ENCODE data around the gene STYXL2. TPM values are rescaled to one million over a fixed set of nuclear protein-coding genes. Genes with fewer than 3 reads are reported as not detected.

Gene STYXL2
- total RNA-seq, 6 experiments from 2014 or later = not detected

DNA sequence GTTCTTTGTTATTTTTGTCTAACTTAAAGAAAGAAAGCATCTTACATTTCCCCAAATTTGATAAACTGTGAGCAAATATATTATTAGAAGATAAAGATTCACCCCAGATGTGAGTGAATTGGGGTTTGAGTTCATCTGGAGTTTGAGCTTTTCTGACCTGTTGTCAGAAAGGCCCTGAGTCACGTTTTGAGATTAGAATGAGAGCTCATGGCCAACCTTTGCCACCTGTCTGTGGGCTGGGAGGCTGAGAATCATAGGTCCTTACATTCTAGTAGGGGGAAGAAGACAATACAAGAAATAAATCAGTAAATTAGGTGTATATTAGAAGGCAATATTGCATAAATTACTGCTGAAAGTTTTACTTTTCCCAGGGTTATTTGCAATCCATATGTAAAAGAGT is 22.3 kb downstream of the STYXL2 start:
- Mint-ChIP-seq H3K9me3 (no peaks in the 10 kb centered on the region), H3K36me3 (ENCODE audit: low read depth) (no peaks in the 10 kb centered on the region), H3K4me1 (ENCODE audit: low read depth) (no peaks in the 10 kb centered on the region), H3K4me3 (no peak overlapping the region), H3K27ac (no peak overlapping the region), H3K27me3 (ENCODE audit: insufficient read depth) (peaks cover 10% of the 10 kb centered on the region)
- TF ChIP-seq CTCF (IDR thresholded peaks at IDR 0.05) = no peak
- no peak for DNase-seq

GRCh38 chr1:167117225-167117624 is 23.4 kb downstream of the STYXL2 start:
- H3K4me3 Mint-ChIP-seq = no peak overlapping the region
- no peaks in the 10 kb centered on the region for H3K4me1 Mint-ChIP-seq (ENCODE audit: low read depth)
- DNase-seq = no peak
- no peak overlapping the region for H3K27ac Mint-ChIP-seq
- H3K27me3 Mint-ChIP-seq (ENCODE audit: insufficient read depth) = peaks cover 10% of the 10 kb centered on the region
- no peaks in the 10 kb centered on the region for H3K36me3 Mint-ChIP-seq (ENCODE audit: low read depth)
- TF ChIP-seq CTCF (IDR thresholded peaks at IDR 0.05) = no peak
- H3K9me3 Mint-ChIP-seq = no peaks in the 10 kb centered on the region

- DNase-seq = no peak
- no peak overlapping the region for H3K27ac Mint-ChIP-seq
- H3K9me3 Mint-ChIP-seq = no peaks in the 10 kb centered on the region
- H3K27me3 Mint-ChIP-seq (ENCODE audit: insufficient read depth) = peaks cover 12% of the 10 kb centered on the region
- no peaks in the 10 kb centered on the region for H3K36me3 Mint-ChIP-seq (ENCODE audit: low read depth)
- H3K4me3 Mint-ChIP-seq = no peak overlapping the region
- no peak for TF ChIP-seq CTCF (IDR thresholded peaks at IDR 0.05)
- H3K4me1 Mint-ChIP-seq (ENCODE audit: low read depth) = no peaks in the 10 kb centered on the region
These were observed 24.3 kb downstream of the STYXL2 start for GRCh38 chr1:167118188-167118587.

GRCh38 chr1:167119696-167120095 is 25.8 kb downstream of the STYXL2 start:
- Mint-ChIP-seq H3K27ac (no peak overlapping the region), H3K9me3 (no peaks in the 10 kb centered on the region), H3K4me3 (no peak overlapping the region), H3K36me3 (ENCODE audit: low read depth) (no peaks in the 10 kb centered on the region), H3K4me1 (ENCODE audit: low read depth) (no peaks in the 10 kb centered on the region), H3K27me3 (ENCODE audit: insufficient read depth) (peaks cover 7% of the 10 kb centered on the region)
- TF ChIP-seq CTCF (IDR thresholded peaks at IDR 0.05) = no peak
- DNase-seq = no peak

DNA sequence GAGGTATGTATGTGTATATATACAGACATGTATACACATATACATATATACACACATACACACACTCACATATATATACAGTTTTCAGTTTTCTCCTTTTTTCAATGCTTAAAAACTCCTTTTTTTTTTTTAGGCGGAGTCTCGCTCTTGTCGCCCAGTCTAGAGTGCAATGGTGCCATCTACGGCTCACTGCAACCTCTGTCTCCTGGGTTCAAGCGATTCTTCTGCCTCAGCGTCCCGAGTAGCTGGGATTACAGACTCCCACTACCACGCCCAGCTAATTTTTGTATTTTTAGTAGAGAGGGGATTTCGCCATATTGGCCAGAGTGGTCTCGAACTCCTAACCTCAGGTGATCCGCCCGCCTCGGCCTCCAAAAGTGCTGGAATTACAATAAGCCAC is 27.0 kb downstream of the STYXL2 start:
- no peak overlapping the region for H3K4me3 Mint-ChIP-seq

More for the DNA sequence above, 27.0 kb downstream of the STYXL2 start:
- Mint-ChIP-seq H3K36me3 (ENCODE audit: low read depth) (no peaks in the 10 kb centered on the region), H3K27me3 (ENCODE audit: insufficient read depth) (peaks cover 7% of the 10 kb centered on the region), H3K27ac (no peak overlapping the region), H3K9me3 (no peaks in the 10 kb centered on the region), H3K4me1 (ENCODE audit: low read depth) (no peaks in the 10 kb centered on the region)
- no peak for TF ChIP-seq CTCF (IDR thresholded peaks at IDR 0.05)
- no peak for DNase-seq

Measured in HFFc6 (cell line).